IMR-90 (cell line): Measurements from ENCODE around the gene MCAM. TPM values are rescaled to one million over a fixed set of nuclear protein-coding genes. Genes with fewer than 3 reads are reported as not detected.

ENCODE experiments used
- MAFK ChIP-seq: IDR thresholded peaks from 2 replicates; pipeline ENCODE4 v1.6.1; 2012; ENCODE audit warnings: low read depth, low read length, improper control_type of control experiment
- MAZ ChIP-seq: IDR thresholded peaks from 2 replicates; pipeline ENCODE4 v1.6.1; 2012; ENCODE audit warnings: low read depth, mild to moderate bottlenecking, low read length, improper control_type of control experiment, moderate library complexity, borderline replicate concordance
- MXI1 ChIP-seq: IDR thresholded peaks from 2 replicates; pipeline ENCODE4 v1.6.1; 2012; ENCODE audit warnings: low read depth, mild to moderate bottlenecking, low read length, moderate library complexity, borderline replicate concordance
- polyA plus RNA-seq, 3 experiments: library from polyadenylated mRNA; depleted of rRNA; stranded (reverse); fragments of >200 nt; gene quantifications; 2 replicates each; pipeline ENCODE4 v1.2.3, GENCODE V29; 2012; ENCODE audit warnings: low replicate concordance in 1 of 3
- total RNA-seq: library from RNA; depleted of rRNA; stranded (reverse); fragments of >200 nt; gene quantifications from 2 replicates; pipeline ENCODE4 v1.2.3, GENCODE V29; 2012

The MCAM gene
- total and polyA plus RNA-seq, 2 of the 4 experiments (the other 2 are of a cell fraction): 95.1 to 131 TPM

GRCh38 chr11:119318240-119319135 is 1.6 kb upstream of the MCAM start (continued):
- TF ChIP-seq MXI1: no peak
- no peak; the same call in 1 of the 2 replicates for TF ChIP-seq MAZ
- TF ChIP-seq MAFK: no peak
